Prostate gland (tissue), 2 donors: ENCODE data around the gene HIVEP3.

Source experiments
- CTCF ChIP-seq, 4 experiments: fragments of 200-600 bp in 2 of 4; fragments of 450-650 bp in 2 of 4; sonication (generic) in 2 of 4; IDR thresholded peaks; 1 replicate in 3 of 4; 2 replicates in 1 of 4; pipeline ENCODE4 v1.5.1; 2016 to 2019; ENCODE audit warnings: antibody characterized with exemption in 4 of 4, mild to moderate bottlenecking in 2 of 4, moderate library complexity in 2 of 4
- POLR2A ChIP-seq: fragments of 450-650 bp; IDR thresholded peaks from one replicate; pipeline ENCODE4 v1.6.1; 2016; ENCODE audit warnings: antibody characterized with exemption, mild to moderate bottlenecking
- POLR2AphosphoS5 ChIP-seq: sonication (generic); formaldehyde crosslinking; IDR thresholded peaks from one replicate; pipeline ENCODE4 v1.6.1; 2017; ENCODE audit warnings: antibody characterized with exemption

GRCh38 chr1:41480204-41481108 is 438.3 kb downstream of the HIVEP3 start:
- no peak for TF ChIP-seq CTCF (IDR thresholded peaks at IDR 0.05)
- TF ChIP-seq POLR2A, result no peak
- no peak for TF ChIP-seq POLR2AphosphoS5
